GM12873 (cell line): ENCODE results near the gene CRHR1.

Experiments used
- CTCF ChIP-seq: IDR thresholded peaks from 2 replicates; pipeline ENCODE4 v1.5.1; 2012; ENCODE audit warnings: low read depth, mild to moderate bottlenecking, moderate library complexity, low read length, control low read depth; ENCODE audit not compliant: insufficient read depth; ENCODE audit errors: missing control alignments

The CRHR1 gene

GRCh38 chr17:45776896-45777295, 7.2 kb upstream of the CRHR1 start:
- no peak for TF ChIP-seq CTCF

GRCh38 chr17:45777388-45777787, 6.7 kb upstream of the CRHR1 start:
- TF ChIP-seq CTCF: no peak

DNA sequence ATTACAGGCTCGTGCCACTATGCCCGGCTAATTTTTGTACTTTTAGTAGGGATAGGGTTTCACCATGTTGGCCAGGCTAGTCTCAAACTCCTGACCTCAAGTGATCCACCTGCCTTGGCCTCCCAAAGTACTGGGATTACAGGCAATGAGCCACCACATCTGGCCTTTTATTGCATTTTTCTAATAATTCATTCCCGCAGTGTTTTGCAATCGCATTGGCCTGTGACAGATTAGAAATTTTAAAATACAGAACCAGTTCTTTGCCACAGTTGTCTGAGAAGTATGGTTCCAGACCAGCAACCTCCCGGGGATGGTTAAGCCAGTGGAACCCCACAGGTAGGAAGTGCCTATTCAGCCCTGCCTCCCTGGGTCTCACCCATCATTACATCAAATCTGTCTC, 3.2 kb upstream of the CRHR1 start:
- TF ChIP-seq CTCF: no peak

- TF ChIP-seq CTCF: peak; percentile 49
These were observed 1.1 kb upstream of the CRHR1 start for GRCh38 chr17:45782889-45783592.

DNA sequence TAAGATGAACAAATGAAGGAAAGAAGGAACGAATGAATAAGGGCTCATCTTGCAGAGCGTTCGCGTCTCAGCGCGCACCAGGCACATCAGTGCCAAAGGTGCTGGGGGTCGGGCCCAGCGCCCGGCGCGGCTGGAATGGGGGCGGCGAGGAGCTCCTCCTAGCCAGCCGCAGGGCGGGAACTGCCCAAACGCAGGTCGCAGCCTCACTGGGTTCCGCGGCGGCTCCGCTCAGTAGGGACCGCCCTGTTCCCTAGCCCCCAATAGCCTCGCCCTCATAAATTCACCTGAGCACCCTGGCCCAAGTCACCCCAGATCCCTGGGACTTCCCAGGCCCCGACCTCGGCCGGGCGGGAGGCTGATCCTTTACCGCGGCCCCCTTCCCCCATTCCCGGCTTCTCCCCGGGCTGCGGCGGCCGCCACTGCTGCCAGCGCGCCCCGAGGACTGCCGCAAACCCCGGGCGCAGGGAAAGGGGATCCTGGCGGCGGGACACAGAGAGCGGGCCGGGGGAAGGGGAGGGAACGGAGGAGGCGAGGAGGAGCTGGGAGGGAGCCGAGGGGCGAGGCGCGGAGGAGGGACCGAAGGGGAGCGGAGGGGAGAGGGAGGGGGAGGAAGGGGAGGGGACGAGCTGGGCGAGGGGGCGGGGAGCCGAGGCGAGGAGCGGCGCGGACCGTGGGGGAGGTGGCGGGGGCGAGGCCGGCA, 377 bp upstream of the CRHR1 start:
- TF ChIP-seq CTCF: no peak

DNA sequence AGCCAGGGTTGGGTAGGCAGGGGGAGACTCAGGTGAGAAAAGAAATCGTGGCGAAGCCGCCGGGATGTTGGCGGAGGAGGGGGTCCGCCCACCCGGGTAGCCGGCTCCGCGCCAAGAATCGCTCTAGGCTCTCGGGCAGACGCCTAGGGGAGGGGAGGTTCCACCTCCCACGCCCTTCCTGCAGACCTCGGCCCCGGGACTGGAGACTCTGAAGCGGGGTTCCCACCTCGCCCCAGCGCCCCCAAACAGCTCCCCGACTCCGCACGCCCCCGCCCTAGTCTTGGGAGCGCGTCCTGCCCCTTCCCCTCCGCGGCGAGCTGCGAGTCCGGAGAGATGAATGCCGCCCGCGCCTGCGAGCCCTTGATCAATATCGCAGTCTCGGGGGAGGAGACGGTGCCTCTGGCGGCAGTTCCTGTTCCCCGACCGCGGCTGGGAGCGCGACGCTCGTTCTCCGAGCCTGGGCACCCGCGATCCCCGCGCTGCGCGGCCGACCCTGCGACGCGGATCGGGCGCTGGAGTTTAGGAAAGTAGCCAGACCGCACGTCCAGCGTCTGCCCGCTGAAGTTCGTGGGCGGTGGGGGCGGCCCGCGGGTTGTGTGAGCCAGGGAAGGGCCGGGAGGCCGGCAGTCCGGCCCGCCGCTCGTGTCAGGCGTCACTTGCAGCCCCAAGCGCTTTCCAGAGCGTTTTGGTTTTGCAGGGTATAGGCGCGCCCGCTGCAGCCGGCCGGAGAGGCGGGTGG, 790 bp downstream of the CRHR1 start:
- TF ChIP-seq CTCF: no peak

DNA sequence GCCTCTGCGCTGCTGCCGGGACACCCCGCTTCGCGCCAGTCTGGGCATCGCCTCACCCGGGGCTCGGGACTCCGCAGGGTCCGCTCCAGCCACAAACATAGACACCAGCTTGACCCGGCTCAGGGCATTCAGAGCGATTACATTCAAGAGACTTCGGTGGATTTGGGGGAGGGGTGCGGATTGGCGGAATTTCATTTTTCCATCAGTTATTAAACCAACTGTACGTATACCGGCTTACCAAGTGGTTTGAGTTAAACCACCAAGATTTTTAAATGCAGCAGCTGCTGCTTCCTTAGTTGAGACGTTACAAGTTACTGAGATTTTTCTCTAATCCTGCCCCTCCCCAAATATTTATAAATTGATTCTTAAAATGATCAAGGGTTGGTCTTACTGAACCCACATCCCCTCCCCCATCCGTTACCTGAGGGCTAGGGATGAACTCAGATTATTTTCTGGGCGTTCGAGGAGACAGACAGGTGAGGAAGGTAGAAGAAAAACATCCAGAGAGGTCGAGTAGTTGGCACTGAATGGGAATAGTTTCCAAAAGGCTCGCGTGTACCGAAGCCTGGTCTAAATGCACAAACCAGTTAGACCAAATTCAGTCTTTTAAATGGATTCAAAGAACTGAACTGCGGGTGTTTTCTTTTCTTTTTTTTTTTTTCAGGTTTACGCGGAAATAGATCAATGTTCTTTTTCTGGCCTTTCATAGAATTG, 1.5 kb downstream of the CRHR1 start:
- TF ChIP-seq CTCF: no peak
